Liver (tissue), 9 donors: Measurements from ENCODE around the gene SLC35A3. TPM values are rescaled to one million over a fixed set of nuclear protein-coding genes. Genes with fewer than 3 reads are reported as not detected.

Experiments
- DNase-seq: peaks from one replicate; pipeline ENCODE4 v3.0.0-alpha.2; 2017; ENCODE audit warnings: low spot score
- H3K27ac ChIP-seq, 2 donors: one replicate each; pipeline ENCODE4 v1.7.0; 2013; ENCODE audit warnings: inconsistent platforms in 2 of 2, low read length in 2 of 2, control low read depth in 1 of 2, low read depth in 1 of 2, mild to moderate bottlenecking in 1 of 2
- H3K27me3 ChIP-seq, 4 donors: one replicate each; pipeline versions ENCODE4 v1.6.1 to v1.7.0; 2013; ENCODE audit warnings: low read length in 3 of 4, inconsistent platforms in 1 of 4, mild to moderate bottlenecking in 1 of 4, moderate library complexity in 1 of 4; ENCODE audit not compliant: control insufficient read depth in 4 of 4, insufficient read depth in 4 of 4
- H3K36me3 ChIP-seq, 4 donors: one replicate each; pipeline versions ENCODE4 v1.6.1 to v1.7.0; 2013; ENCODE audit warnings: low read length in 3 of 4, mild to moderate bottlenecking in 3 of 4, low read depth in 1 of 4, moderate library complexity in 1 of 4; ENCODE audit not compliant: control insufficient read depth in 4 of 4, insufficient read depth in 3 of 4
- H3K4me1 ChIP-seq, 4 donors: one replicate each; pipeline versions ENCODE4 v1.6.1 to v1.7.0; 2013; ENCODE audit warnings: low read length in 3 of 4, mild to moderate bottlenecking in 3 of 4, moderate library complexity in 1 of 4; ENCODE audit not compliant: control insufficient read depth in 4 of 4, insufficient read depth in 4 of 4
- H3K4me3 ChIP-seq, 3 donors: one replicate each; pipeline versions ENCODE4 v1.6.1 to v1.7.0; 2013; ENCODE audit warnings: low read length in 3 of 3, control low read depth in 1 of 3, low read depth in 1 of 3, mild to moderate bottlenecking in 1 of 3
- H3K9ac ChIP-seq, 2 donors: one replicate each; pipeline ENCODE4 v1.7.0; 2013; ENCODE audit warnings: low read length in 2 of 2, mild to moderate bottlenecking in 2 of 2, moderate library complexity in 2 of 2, control low read depth in 1 of 2, low read depth in 1 of 2
- H3K9me3 ChIP-seq, 4 donors: one replicate each; pipeline versions ENCODE4 v1.6.1 to v1.7.0; 2013; ENCODE audit warnings: low read length in 3 of 4; ENCODE audit not compliant: control insufficient read depth in 4 of 4
- EGR1 ChIP-seq, 2 donors: IDR thresholded peaks; 2 replicates each; pipeline ENCODE4 v1.6.1; 2016 to 2018; ENCODE audit warnings: antibody characterized with exemption in 2 of 2, low read depth in 2 of 2
- FOXA2 ChIP-seq: IDR thresholded peaks from 2 replicates; pipeline ENCODE4 v1.6.1; 2016; ENCODE audit warnings: antibody characterized with exemption
- HNF4A ChIP-seq, 2 donors: conservative IDR thresholded peaks; 2 replicates each; pipeline ENCODE4 v1.6.1; 2016; ENCODE audit warnings: antibody characterized with exemption in 2 of 2, mild to moderate bottlenecking in 2 of 2
- HNF4G ChIP-seq: IDR thresholded peaks from 2 replicates; pipeline ENCODE4 v1.6.1; 2016; ENCODE audit warnings: antibody characterized with exemption
- MAX ChIP-seq: IDR thresholded peaks from 2 replicates; pipeline ENCODE4 v1.6.1; 2016; ENCODE audit warnings: antibody characterized with exemption
- NR2F2 ChIP-seq: IDR thresholded peaks from 2 replicates; pipeline ENCODE4 v1.6.1; 2016; ENCODE audit warnings: antibody characterized with exemption
- TAF1 ChIP-seq: conservative IDR thresholded peaks from 2 replicates; pipeline ENCODE4 v1.6.1; 2016; ENCODE audit warnings: antibody characterized with exemption, mild to moderate bottlenecking
- YY1 ChIP-seq: IDR thresholded peaks from 2 replicates; pipeline ENCODE4 v1.6.1; 2016; ENCODE audit warnings: antibody characterized with exemption, mild to moderate bottlenecking
- WGBS: extraction: QIAGEN DNeasy Blood & Tissue Kit; methylation state at CpG from one replicate; pipeline ENCODE4 v1.1.7; 2013; 5-methylcytosine and 5-hydroxymethylcytosine counted together
- polyA plus RNA-seq, 2 donors: library from polyadenylated mRNA; stranded (reverse) in 1 of 2; unstranded in 1 of 2; fragments of 200-250 nt in 1 of 2; fragments of >200 nt in 1 of 2; fragmentation: Nextera tagmentation in 1 of 2; extraction: Ambion mirVana in 1 of 2; gene quantifications; one replicate each; pipeline versions ENCODE4 v1.2.1 to v1.2.3, GENCODE V29; 2013 to 2015
- total RNA-seq, 2 donors: library from RNA; depleted of rRNA; stranded (reverse); fragments of >200 nt; gene quantifications; one replicate each; pipeline ENCODE4 v1.2.3, GENCODE V29; 2014
- TF ChIP-seq, protein P1 (sequence below): IDR thresholded peaks from 2 replicates; pipeline ENCODE4 v1.6.1; 2016; ENCODE audit warnings: antibody characterized with exemption
- TF ChIP-seq, protein P2 (sequence below): fragments of 150-350 bp; IDR thresholded peaks from 2 replicates; pipeline ENCODE4 v1.5.1; 2017; ENCODE audit warnings: improper control_type of control experiment, low read depth, low read length; ENCODE audit not compliant: missing input control
- donor health status: healthy.
- donor health status: healthy.
- donor health status: healthy.
- donor health status: healthy.
- donor health status: healthy.

SLC35A3 gene
- total and polyA plus RNA-seq, 4 donors, result 12.1 to 35.1 (median 14.4) TPM

DNA sequence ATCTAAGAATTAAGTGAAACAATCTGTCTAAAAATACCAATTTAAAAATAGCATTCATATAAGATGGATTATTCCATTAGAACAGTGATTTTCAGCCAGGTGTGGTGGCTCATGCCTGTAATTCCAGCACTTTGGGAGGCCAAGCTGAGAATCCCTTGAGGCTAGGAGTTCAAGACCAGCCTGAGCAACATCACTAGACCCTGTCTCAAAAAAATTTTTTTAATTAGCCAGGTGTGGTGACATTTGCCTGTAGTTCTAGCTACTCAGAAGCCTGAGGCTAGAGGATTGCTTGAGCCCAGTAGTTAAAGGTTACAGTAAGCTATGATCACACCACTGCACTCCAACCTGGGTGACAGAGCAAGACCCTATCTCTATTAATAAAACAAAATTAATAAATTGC is 35.0 kb upstream of the SLC35A3 start:
- TF ChIP-seq FOXA2 (no peak), EGR1 (IDR thresholded peaks at IDR 0.05; ENCODE audit: low read depth in 2 of 2) (no peak), MAX (no peak)
- TF ChIP-seq, protein P1, sequence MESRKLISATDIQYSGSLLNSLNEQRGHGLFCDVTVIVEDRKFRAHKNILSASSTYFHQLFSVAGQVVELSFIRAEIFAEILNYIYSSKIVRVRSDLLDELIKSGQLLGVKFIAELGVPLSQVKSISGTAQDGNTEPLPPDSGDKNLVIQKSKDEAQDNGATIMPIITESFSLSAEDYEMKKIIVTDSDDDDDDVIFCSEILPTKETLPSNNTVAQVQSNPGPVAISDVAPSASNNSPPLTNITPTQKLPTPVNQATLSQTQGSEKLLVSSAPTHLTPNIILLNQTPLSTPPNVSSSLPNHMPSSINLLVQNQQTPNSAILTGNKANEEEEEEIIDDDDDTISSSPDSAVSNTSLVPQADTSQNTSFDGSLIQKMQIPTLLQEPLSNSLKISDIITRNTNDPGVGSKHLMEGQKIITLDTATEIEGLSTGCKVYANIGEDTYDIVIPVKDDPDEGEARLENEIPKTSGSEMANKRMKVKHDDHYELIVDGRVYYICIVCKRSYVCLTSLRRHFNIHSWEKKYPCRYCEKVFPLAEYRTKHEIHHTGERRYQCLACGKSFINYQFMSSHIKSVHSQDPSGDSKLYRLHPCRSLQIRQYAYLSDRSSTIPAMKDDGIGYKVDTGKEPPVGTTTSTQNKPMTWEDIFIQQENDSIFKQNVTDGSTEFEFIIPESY, result no peak
- Histone ChIP-seq H3K9me3 (no peaks in the 10 kb centered on the region), H3K4me3 (no peak overlapping the region), H3K4me1 (no peaks in the 10 kb centered on the region), H3K36me3 (peaks cover 0 to 2% (median 0%) of the 10 kb centered on the region in 4 donors), H3K9ac (no peak overlapping the region), H3K27ac (no peak overlapping the region), H3K27me3 (no peaks in the 10 kb centered on the region)
- DNase-seq, result no peak

GRCh38 chr1:99935534-99935933 is 34.3 kb upstream of the SLC35A3 start:
- Histone ChIP-seq H3K9me3 (no peaks in the 10 kb centered on the region), H3K9ac (no peak overlapping the region), H3K27me3 (no peaks in the 10 kb centered on the region), H3K27ac (no peak overlapping the region), H3K4me3 (no peak overlapping the region), H3K4me1 (no peaks in the 10 kb centered on the region), H3K36me3 (peaks cover 0 to 2% (median 0%) of the 10 kb centered on the region in 4 donors)
- WGBS, result 91% methylated on average over 1 of the region's 1 CpG
- no peak for DNase-seq
- TF ChIP-seq MAX (no peak), HNF4G (no peak), FOXA2 (no peak), NR2F2 (no peak), YY1 (no peak), TAF1 (no peak), HNF4A (conservative IDR thresholded peaks at IDR 0.05) (no peak)
- TF ChIP-seq, protein P1, result no peak
- TF ChIP-seq, protein P2, sequence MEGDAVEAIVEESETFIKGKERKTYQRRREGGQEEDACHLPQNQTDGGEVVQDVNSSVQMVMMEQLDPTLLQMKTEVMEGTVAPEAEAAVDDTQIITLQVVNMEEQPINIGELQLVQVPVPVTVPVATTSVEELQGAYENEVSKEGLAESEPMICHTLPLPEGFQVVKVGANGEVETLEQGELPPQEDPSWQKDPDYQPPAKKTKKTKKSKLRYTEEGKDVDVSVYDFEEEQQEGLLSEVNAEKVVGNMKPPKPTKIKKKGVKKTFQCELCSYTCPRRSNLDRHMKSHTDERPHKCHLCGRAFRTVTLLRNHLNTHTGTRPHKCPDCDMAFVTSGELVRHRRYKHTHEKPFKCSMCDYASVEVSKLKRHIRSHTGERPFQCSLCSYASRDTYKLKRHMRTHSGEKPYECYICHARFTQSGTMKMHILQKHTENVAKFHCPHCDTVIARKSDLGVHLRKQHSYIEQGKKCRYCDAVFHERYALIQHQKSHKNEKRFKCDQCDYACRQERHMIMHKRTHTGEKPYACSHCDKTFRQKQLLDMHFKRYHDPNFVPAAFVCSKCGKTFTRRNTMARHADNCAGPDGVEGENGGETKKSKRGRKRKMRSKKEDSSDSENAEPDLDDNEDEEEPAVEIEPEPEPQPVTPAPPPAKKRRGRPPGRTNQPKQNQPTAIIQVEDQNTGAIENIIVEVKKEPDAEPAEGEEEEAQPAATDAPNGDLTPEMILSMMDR, result no peak

DNA sequence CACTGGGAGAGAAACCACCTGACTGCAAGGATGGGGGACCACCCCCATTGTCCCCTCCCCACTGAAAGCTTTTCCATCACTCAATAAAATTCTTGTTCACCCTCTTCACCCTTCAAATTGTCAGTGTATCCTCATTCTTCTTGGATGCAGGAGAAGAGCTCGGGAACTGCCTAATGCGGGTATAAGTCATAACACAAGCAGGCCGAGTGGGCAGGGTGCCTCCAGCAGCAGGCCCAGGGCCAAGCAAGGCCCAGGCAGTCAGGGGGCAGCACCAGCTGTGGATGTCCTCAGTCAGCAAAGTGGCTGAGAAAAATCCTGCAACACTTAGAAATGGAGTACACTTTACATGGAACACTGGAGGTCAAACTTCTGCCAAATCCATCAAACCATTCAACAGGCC is 33.7 kb upstream of the SLC35A3 start:
- Histone ChIP-seq H3K4me3 (no peak overlapping the region), H3K36me3 (peaks cover 0 to 2% (median 0%) of the 10 kb centered on the region in 4 donors), H3K27me3 (no peaks in the 10 kb centered on the region), H3K9ac (no peak overlapping the region), H3K9me3 (no peaks in the 10 kb centered on the region), H3K4me1 (no peaks in the 10 kb centered on the region), H3K27ac (no peak overlapping the region)
- 98% methylated on average over 3 of the region's 3 CpGs for WGBS
- no peak for DNase-seq
- TF ChIP-seq, protein P2, result no peak
- TF ChIP-seq, protein P1, result no peak
- no peak for TF ChIP-seq YY1
